Stimulated activated CD8-positive, alpha-beta memory T cell treated with anti-CD3 and anti-CD28 coated beads, Interleukin-4, amount 100 ng/mL, for 1 hour (primary cell): Measurements from ENCODE around the gene MAP4K4.

Experiments used
- DNase-seq, 2 donors: peaks; one replicate each; pipeline ENCODE4 v3.0.0-alpha.2; 2020; ENCODE audit warnings: low read depth in 2 of 2, low spot score in 1 of 2

Gene MAP4K4

DNA sequence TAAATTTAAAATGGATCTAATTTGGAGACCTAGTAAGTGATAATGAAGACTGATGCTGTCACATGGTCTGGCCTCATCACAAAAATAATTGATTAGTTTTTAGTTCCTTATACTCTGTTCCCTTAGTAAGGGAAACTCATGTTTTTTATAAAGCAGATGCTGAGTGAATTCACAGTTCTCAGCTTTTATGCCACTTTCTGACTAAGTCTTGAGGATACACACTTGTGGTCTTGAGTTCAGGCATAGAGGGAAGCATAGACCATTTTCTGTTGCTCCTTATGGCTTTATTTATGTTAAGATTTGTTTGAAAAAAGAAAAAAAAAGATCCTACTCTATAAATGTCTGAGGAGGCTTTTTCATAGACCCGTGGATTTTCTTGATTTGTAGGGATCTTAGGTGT lies 91.1 kb downstream of the MAP4K4 start:
- DNase-seq = no peak

DNA sequence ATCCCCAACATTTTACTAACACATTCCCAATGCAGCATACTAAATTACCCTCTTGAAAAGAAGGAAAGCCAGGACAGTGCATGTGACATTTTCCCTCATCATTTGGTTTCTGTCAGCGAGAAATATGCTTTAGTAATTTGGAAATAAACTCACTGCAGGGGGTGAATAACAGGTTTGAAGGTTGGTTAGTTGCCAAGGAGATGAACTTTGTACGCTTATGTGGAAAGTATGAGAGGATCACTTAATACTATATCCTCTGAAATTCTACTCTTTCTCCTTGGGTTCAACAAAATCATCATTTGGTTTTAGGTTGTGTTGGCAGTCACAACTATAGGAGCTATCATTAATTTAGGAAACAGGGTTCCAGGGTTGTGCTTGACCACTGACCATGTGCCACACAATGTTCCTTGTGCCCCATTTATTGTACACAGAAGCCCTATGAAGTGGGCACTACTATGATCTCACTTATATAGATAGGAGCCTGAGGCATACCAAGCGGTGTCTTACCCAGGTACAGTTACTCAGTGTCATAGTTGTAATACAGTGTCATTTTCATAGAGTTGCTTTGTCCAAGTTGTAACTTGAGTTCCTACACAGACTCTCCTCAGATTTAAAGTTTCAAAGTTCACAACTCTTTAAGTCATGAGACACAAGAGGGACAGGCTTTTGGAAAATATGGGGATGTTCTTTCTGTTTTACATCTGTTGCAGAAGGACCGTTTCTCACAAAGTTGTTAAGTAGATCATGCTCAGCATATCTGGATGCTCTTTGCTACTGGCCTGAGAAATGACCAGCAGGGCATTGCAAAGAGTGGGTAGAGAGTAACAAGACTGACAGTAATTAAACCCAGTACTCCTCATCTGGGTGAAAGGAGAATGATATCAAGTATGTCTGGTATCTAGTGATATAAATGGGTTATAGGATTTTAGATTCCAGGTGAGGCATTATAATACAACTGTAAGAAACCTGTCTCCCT lies 91.8 kb downstream of the MAP4K4 start:
- no peak for DNase-seq

DNA sequence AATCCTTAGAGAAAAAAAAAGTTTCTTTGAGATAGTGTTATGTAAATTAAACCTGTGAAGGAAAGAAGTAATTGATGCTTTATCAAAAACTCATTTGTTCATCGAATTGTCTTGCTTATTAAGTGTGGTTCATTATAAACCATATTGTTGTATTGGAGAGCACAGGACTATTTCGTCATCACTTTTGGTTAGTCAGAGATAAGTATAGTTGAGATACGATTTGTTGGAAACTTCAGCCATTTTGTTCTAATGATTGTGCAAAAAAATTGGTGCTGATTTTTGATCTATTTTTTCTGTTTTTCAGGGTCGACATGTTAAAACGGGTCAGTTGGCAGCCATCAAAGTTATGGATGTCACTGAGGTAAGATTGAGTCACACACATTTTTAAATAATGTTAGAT lies 92.9 kb downstream of the MAP4K4 start:
- DNase-seq = no peak

- DNase-seq = no peak
These were observed 93.3 kb downstream of the MAP4K4 start for GRCh38 chr2:101790857-101791256.

- DNase-seq = no peak
These were observed 94.7 kb downstream of the MAP4K4 start for GRCh38 chr2:101792208-101792607.

DNA sequence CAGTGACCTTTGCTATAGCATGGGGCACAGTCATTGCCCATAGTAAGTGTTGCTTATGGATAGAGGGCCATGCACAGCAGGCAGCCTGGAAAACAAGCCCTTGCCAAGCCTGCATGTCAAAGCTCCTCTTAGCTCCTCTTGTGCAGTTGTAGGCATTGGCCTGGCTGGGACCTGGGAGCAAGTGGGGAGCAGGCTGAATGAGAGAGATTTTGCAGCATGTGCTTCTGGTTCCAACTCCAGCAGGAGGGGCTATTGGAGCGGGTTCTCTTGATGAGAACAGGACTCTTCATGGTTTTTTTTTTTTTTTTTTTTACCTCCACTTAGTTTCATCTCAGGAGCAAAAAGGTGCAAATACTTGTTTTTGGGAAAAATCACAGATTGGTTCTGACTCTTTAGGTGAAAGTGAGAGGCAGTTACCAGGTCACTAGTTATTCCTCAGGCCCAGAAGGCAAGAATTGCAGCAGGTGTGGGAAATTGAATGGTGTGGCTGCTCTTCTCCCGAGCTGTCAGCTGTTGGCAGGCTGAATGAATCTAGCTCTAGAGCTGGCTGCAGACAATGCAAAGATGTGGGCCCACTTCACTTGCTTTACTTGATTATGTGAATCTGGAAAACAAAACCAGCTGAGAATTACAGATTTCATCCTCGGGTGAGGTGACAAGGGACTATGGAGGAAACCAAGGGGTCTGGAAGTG lies 95.9 kb downstream of the MAP4K4 start:
- DNase-seq = no peak

GRCh38 chr2:101794141-101794540 lies 96.6 kb downstream of the MAP4K4 start:
- DNase-seq = no peak

- DNase-seq = no peak
These were observed 97.5 kb downstream of the MAP4K4 start for GRCh38 chr2:101795033-101795432.

- no peak for DNase-seq
These were observed 99.5 kb downstream of the MAP4K4 start for GRCh38 chr2:101796825-101797600.

GRCh38 chr2:101801496-101801895 lies 104.0 kb downstream of the MAP4K4 start:
- DNase-seq = no peak

- DNase-seq = no peak
These were observed 104.8 kb downstream of the MAP4K4 start for GRCh38 chr2:101802329-101802728.

DNA sequence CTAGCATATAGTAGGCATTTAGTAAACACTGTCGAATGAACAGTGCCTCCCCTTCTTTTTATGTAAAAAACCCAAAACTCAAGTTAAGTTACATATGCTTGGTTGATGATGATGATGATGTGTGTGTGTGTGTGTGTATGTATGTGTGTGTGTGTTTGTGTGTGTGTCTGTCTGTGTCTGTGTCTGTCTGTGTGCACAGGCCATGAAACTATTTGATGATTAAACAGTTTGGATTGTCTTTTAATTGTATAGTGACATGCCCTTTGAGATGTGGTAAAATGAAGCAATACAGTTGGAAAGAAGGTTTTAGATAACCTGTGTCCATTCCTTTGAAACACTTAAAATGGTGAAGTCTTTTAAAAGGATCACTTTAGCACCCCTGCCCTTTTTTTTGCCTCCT lies 105.6 kb downstream of the MAP4K4 start:
- DNase-seq = no peak

GRCh38 chr2:101803945-101804696 lies 106.6 kb downstream of the MAP4K4 start:
- no peak for DNase-seq

GRCh38 chr2:101805152-101806088 lies 107.9 kb downstream of the MAP4K4 start:
- no peak for DNase-seq

DNA sequence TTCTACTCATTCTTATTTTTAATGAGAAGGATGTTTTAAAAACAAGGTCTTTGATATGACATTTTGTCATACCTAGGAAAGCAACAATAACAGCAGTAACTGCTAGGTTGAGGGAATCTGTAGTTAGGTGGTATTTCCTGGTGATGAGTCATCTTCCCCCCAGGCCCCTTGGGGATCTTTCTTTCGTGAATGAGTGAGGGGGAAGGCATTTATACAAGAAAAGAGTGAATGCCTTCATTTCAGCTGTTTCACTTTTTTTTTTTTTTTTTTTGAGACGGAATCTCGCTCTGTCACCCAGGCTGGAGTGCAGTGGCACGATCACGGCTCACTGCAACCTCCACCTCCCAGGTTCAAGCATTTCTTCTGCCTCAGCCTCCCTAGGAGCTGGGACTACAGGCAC lies 108.6 kb downstream of the MAP4K4 start:
- no peak for DNase-seq

GRCh38 chr2:101806701-101807100 lies 109.2 kb downstream of the MAP4K4 start:
- no peak for DNase-seq

DNA sequence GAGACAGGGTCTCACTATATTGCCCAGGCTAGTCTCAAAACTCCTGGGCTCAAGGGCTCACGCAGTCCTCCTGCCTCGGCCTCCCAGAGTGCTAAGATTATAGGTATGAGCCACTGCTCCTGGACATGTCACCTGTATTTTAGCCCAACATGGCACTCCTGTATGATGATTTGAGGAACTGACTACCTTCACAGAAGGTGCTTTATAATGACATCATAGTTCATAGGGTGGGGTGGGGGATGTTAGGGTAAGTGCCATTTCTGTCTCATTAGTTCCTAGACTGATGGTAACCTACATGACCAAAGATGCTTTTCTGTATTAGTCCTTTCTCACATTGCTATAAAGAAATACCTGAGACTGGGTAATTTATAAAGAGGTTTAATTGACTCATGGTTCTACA lies 109.7 kb downstream of the MAP4K4 start:
- no peak for DNase-seq

GRCh38 chr2:101808006-101808562 lies 110.6 kb downstream of the MAP4K4 start:
- DNase-seq = no peak

- no peak for DNase-seq
These were observed 112.2 kb downstream of the MAP4K4 start for GRCh38 chr2:101809698-101810097.
